BLaER1 treated with 17β-estradiol and CSF1 and Interleukin-3, amounts not matched to agents 10 nM and 100 nM (cell line): ENCODE results near the gene STX11.
A peak's percentile ranks its signal among the peaks of the same experiment; 100 is the strongest.

ENCODE experiments used
- H3K27ac ChIP-seq, 11 experiments: shearing (Covaris generic); formaldehyde crosslinking; 2 replicates each; pipeline ENCODE4 v1.8.1; 2022
- H3K27me3 ChIP-seq, 11 experiments: shearing (Covaris generic); formaldehyde crosslinking; 2 replicates each; pipeline ENCODE4 v1.8.1; 2022
- H3K36me3 ChIP-seq, 11 experiments: shearing (Covaris generic); formaldehyde crosslinking; 2 replicates each; pipeline ENCODE4 v1.8.1; 2022
- H3K4me1 ChIP-seq, 10 experiments: shearing (Covaris generic); formaldehyde crosslinking; 2 replicates each; pipeline ENCODE4 v1.8.1; 2022
- H3K4me2 ChIP-seq, 11 experiments: shearing (Covaris generic); formaldehyde crosslinking; 2 replicates each; pipeline ENCODE4 v1.8.1; 2022
- H3K4me3 ChIP-seq, 10 experiments: shearing (Covaris generic); formaldehyde crosslinking; 2 replicates each; pipeline ENCODE4 v1.8.1; 2022
- H3K9ac ChIP-seq, 11 experiments: shearing (Covaris generic); formaldehyde crosslinking; 2 replicates each; pipeline ENCODE4 v1.8.1; 2022
- H3K9me3 ChIP-seq, 11 experiments: shearing (Covaris generic); formaldehyde crosslinking; replicated peaks in 1 of 11; 2 replicates each; pipeline ENCODE4 v1.8.1; 2022
- H4K20me1 ChIP-seq, 11 experiments: shearing (Covaris generic); formaldehyde crosslinking; 2 replicates each; pipeline ENCODE4 v1.8.1; 2022
- Cebpa-rat ChIP-seq, 11 experiments: shearing (Covaris generic); IDR thresholded peaks; 2 replicates each; pipeline ENCODE4 v1.8.1; 2022

STX11 gene

GRCh38 chr6:144158133-144158532 is 7.8 kb downstream of the STX11 start:
- peaks cover 0 to 4% (median 0%) of the 10 kb centered on the region in 11 experiments; a peak in 1 of 22 replicates for H4K20me1 ChIP-seq
- H3K9ac ChIP-seq = no peak overlapping the region
- peak overlapping the region in 2 of 11 experiments; percentile 58 to 74; a peak in 1 of 22 replicates for H3K4me2 ChIP-seq
- H3K36me3 ChIP-seq = peaks cover 0 to 16% (median 0%) of the 10 kb centered on the region in 11 experiments; a peak in 3 of 22 replicates
- no peak overlapping the region for H3K27ac ChIP-seq
- no peak overlapping the region for H3K4me3 ChIP-seq
- peaks cover 0 to 87% (median 14%) of the 10 kb centered on the region in 10 experiments; a peak in 11 of 20 replicates for H3K4me1 ChIP-seq
- no peaks in the 10 kb centered on the region for H3K27me3 ChIP-seq
- TF ChIP-seq Cebpa-rat (IDR thresholded peaks at IDR 0.05) = no peak
- no peaks in the 10 kb centered on the region for H3K9me3 ChIP-seq

- no peak overlapping the region for H3K4me3 ChIP-seq
- H3K4me2 ChIP-seq = peak overlapping the region in 6 of 11 experiments; percentile 3 to 74 (median 55); a peak in 9 of 22 replicates
- peaks cover 0 to 83% (median 17%) of the 10 kb centered on the region in 10 experiments; a peak in 11 of 20 replicates for H3K4me1 ChIP-seq
- no peak overlapping the region; a peak in 1 of 22 replicates for H3K27ac ChIP-seq
- H3K36me3 ChIP-seq = peaks cover 0 to 16% (median 0%) of the 10 kb centered on the region in 11 experiments; a peak in 3 of 22 replicates
- no peak for TF ChIP-seq Cebpa-rat (IDR thresholded peaks at IDR 0.05)
- peaks cover 0 to 4% (median 0%) of the 10 kb centered on the region in 11 experiments; a peak in 2 of 22 replicates for H4K20me1 ChIP-seq
- no peaks in the 10 kb centered on the region for H3K9me3 ChIP-seq
- no peaks in the 10 kb centered on the region for H3K27me3 ChIP-seq
- H3K9ac ChIP-seq = no peak overlapping the region
Observed at GRCh38 chr6:144159223-144159622, 8.9 kb downstream of the STX11 start.

GRCh38 chr6:144159742-144160141 is 9.4 kb downstream of the STX11 start:
- no peak overlapping the region for H3K4me3 ChIP-seq
- H3K4me1 ChIP-seq = peaks cover 0 to 77% (median 17%) of the 10 kb centered on the region in 10 experiments; a peak in 11 of 20 replicates
- H4K20me1 ChIP-seq = peaks cover 0 to 4% (median 0%) of the 10 kb centered on the region in 11 experiments; a peak in 2 of 22 replicates
- peak overlapping the region in 5 of 11 experiments; percentile 50 to 74 (median 58); a peak in 9 of 22 replicates for H3K4me2 ChIP-seq
- H3K9ac ChIP-seq = no peak overlapping the region
- H3K9me3 ChIP-seq = no peaks in the 10 kb centered on the region
- TF ChIP-seq Cebpa-rat (IDR thresholded peaks at IDR 0.05) = no peak
- H3K36me3 ChIP-seq = peaks cover 0 to 16% (median 0%) of the 10 kb centered on the region in 11 experiments; a peak in 3 of 22 replicates
- no peak overlapping the region; a peak in 1 of 22 replicates for H3K27ac ChIP-seq
- no peaks in the 10 kb centered on the region for H3K27me3 ChIP-seq

GRCh38 chr6:144160431-144161005 is 10.2 kb downstream of the STX11 start:
- Histone ChIP-seq H3K27me3 (no peaks in the 10 kb centered on the region), H3K4me1 (peaks cover 0 to 70% (median 17%) of the 10 kb centered on the region in 10 experiments; a peak in 11 of 20 replicates), H4K20me1 (peaks cover 0 to 4% (median 0%) of the 10 kb centered on the region in 11 experiments; a peak in 2 of 22 replicates), H3K27ac (no peak overlapping the region), H3K4me2 (peak overlapping the region in 4 of 11 experiments; percentile 50 to 74 (median 65); a peak in 6 of 22 replicates), H3K9ac (no peak overlapping the region), H3K9me3 (no peaks in the 10 kb centered on the region), H3K36me3 (peaks cover 0 to 16% (median 0%) of the 10 kb centered on the region in 11 experiments; a peak in 2 of 22 replicates), H3K4me3 (no peak overlapping the region)
- no peak for TF ChIP-seq Cebpa-rat (IDR thresholded peaks at IDR 0.05)

- H3K36me3 ChIP-seq = peaks cover 0 to 15% (median 0%) of the 10 kb centered on the region in 11 experiments; a peak in 2 of 22 replicates
- peaks cover 0 to 57% (median 15%) of the 10 kb centered on the region in 10 experiments; a peak in 11 of 20 replicates for H3K4me1 ChIP-seq
- H3K27me3 ChIP-seq = no peaks in the 10 kb centered on the region
- no peak for TF ChIP-seq Cebpa-rat (IDR thresholded peaks at IDR 0.05)
- no peak overlapping the region for H3K27ac ChIP-seq
- 0 out of 22 replicates have a peak overlapping the region, but pooled peaks of 1 of the 11 experiments have one; percentile 35 for H3K4me2 ChIP-seq
- H3K4me3 ChIP-seq = no peak overlapping the region
- no peak overlapping the region for H3K9ac ChIP-seq
- H4K20me1 ChIP-seq = peaks cover 0 to 9% (median 0%) of the 10 kb centered on the region in 11 experiments; a peak in 2 of 22 replicates
- no peaks in the 10 kb centered on the region for H3K9me3 ChIP-seq
Observed at GRCh38 chr6:144161975-144162374, 11.7 kb downstream of the STX11 start.

GRCh38 chr6:144162977-144163376 is 12.7 kb downstream of the STX11 start:
- Histone ChIP-seq H3K27ac (no peak overlapping the region; a peak in 1 of 22 replicates), H3K36me3 (peaks cover 0 to 14% (median 0%) of the 10 kb centered on the region in 11 experiments; a peak in 2 of 22 replicates), H3K4me1 (peaks cover 0 to 49% (median 13%) of the 10 kb centered on the region in 10 experiments; a peak in 10 of 20 replicates), H3K4me3 (no peak overlapping the region), H4K20me1 (peaks cover 0 to 9% (median 0%) of the 10 kb centered on the region in 11 experiments; a peak in 2 of 22 replicates), H3K4me2 (peak overlapping the region in 5 of 11 experiments; percentile 31 to 66 (median 62); a peak in 9 of 22 replicates), H3K27me3 (no peaks in the 10 kb centered on the region), H3K9ac (no peak overlapping the region), H3K9me3 (no peaks in the 10 kb centered on the region)
- peak in 4 of 11 experiments; percentile 41 to 80 (median 61); a peak in 6 of 22 replicates for TF ChIP-seq Cebpa-rat (IDR thresholded peaks at IDR 0.05)

GRCh38 chr6:144165784-144166183 is 15.5 kb downstream of the STX11 start:
- H4K20me1 ChIP-seq = peaks cover 0 to 12% (median 0%) of the 10 kb centered on the region in 11 experiments; a peak in 1 of 22 replicates
- no peak overlapping the region for H3K27ac ChIP-seq
- no peak overlapping the region for H3K4me2 ChIP-seq
- no peak overlapping the region for H3K9ac ChIP-seq
- H3K4me3 ChIP-seq = no peak overlapping the region
- H3K9me3 ChIP-seq = peaks cover 0 to 6% (median 0%) of the 10 kb centered on the region in 11 experiments; a peak in 1 of 22 replicates
- TF ChIP-seq Cebpa-rat (IDR thresholded peaks at IDR 0.05) = no peak
- peaks cover 0 to 21% (median 6%) of the 10 kb centered on the region in 10 experiments; a peak in 10 of 20 replicates for H3K4me1 ChIP-seq
- no peaks in the 10 kb centered on the region for H3K27me3 ChIP-seq
- peaks cover 0 to 25% (median 0%) of the 10 kb centered on the region in 11 experiments; a peak in 5 of 22 replicates for H3K36me3 ChIP-seq

- Histone ChIP-seq H3K27me3 (no peaks in the 10 kb centered on the region), H3K4me3 (no peak overlapping the region), H3K36me3 (peaks cover 0 to 55% (median 0%) of the 10 kb centered on the region in 11 experiments; a peak in 5 of 22 replicates), H3K27ac (no peak overlapping the region), H3K9me3 (peaks cover 0 to 10% (median 5%) of the 10 kb centered on the region in 11 experiments; a peak in 5 of 22 replicates), H3K9ac (no peak overlapping the region), H3K4me2 (no peak overlapping the region), H3K4me1 (no peaks in the 10 kb centered on the region), H4K20me1 (peaks cover 0 to 16% (median 0%) of the 10 kb centered on the region in 11 experiments; a peak in 1 of 22 replicates)
- TF ChIP-seq Cebpa-rat (IDR thresholded peaks at IDR 0.05) = no peak
Observed at GRCh38 chr6:144170044-144170443, 19.7 kb downstream of the STX11 start.

GRCh38 chr6:144171406-144171805 is 21.1 kb downstream of the STX11 start:
- no peak overlapping the region for H3K4me3 ChIP-seq
- H3K4me2 ChIP-seq = no peak overlapping the region
- no peak for TF ChIP-seq Cebpa-rat (IDR thresholded peaks at IDR 0.05)
- peaks cover 0 to 10% (median 5%) of the 10 kb centered on the region in 11 experiments; a peak in 5 of 22 replicates for H3K9me3 ChIP-seq
- H3K36me3 ChIP-seq = peaks cover 0 to 55% (median 0%) of the 10 kb centered on the region in 11 experiments; a peak in 5 of 22 replicates
- H3K9ac ChIP-seq = no peak overlapping the region
- H4K20me1 ChIP-seq = 0 out of 22 replicates have a peak, but pooled peaks cover 0 to 11% (median 0%) of the 10 kb centered on the region in 11 experiments
- H3K27me3 ChIP-seq = no peaks in the 10 kb centered on the region
- H3K27ac ChIP-seq = no peak overlapping the region
- no peaks in the 10 kb centered on the region for H3K4me1 ChIP-seq
